ENCODE measurements around the gene CSAG1.
"Not testable (repeated sequence)": the region's sequence is repeated elsewhere in the genome, so short reads cannot be mapped to it uniquely, and the experiment has no call there.

The CSAG1 gene

GRCh38 chrX:152697952-152698931 is 35.3 kb downstream of the CSAG1 start, which contains the start of gene MAGEA3:
MAGEA3 (plus strand) TSS chrX:152698794; CDS start chrX:152700833, 2,039 bp downstream.
- DNase-seq: not testable (repeated sequence)

GRCh38 chrX:152681012-152681411 is 52.5 kb downstream of the CSAG1 start:
- DNase-seq: not testable (repeated sequence)

All from effector CD4-positive, alpha-beta T cell (primary cell).